Islet of Langerhans (tissue), 1 donor: ENCODE data around the gene SEC23IP.
"Not testable (repeated sequence)": the region's sequence is repeated elsewhere in the genome, so short reads cannot be mapped to it uniquely, and the experiment has no call there.

Experiments used
- FAIRE-seq: peaks from one replicate; lab custom pipeline; 2011; peaks lifted over from hg19 to GRCh38; lab: Jason Lieb, UNC

The SEC23IP gene

DNA sequence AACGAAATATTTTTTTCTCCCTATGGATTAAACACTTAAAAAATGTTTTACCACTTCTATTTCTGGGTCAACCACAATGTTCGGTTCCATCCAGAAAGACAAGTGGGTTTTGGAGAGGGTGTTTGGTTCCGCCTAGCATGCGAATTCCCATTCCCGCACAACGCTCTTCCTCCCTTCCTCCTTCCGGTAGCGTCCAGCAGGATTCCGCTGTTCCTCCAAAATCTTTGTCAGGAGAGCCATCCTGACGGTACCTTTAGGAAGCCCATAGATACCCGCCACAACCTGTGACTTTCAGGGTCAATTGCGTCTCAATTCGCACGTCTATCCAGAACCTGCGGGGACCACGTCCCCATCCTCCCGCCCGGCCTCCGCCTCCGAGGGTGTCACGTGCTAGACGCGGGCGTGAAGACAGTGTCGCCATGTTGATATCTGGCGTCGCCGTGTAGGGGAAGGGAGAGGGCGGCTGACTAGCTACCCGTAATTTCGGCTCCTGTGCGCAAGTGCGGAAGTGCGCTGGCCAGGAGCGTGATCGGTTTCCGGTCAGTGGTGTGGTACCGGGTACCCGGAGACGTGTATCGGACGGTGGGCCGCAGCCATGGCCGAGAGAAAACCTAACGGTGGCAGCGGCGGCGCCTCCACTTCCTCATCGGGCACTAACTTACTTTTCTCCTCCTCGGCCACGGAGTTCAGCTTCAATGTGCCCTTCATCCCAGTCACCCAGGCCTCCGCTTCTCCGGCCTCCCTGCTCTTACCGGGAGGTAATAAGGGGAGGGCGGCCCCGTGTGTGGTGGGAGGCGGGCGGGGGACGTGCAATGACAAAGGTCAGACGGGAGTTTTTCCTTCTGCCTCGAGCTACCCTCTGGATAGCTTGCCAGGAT is at the start of gene SEC23IP:
TSS of gene SEC23IP (plus strand) at position 543 of the 878 bp plus-strand sequence. CDS start at position 596, 53 bp downstream.
- no peak for FAIRE-seq

DNA sequence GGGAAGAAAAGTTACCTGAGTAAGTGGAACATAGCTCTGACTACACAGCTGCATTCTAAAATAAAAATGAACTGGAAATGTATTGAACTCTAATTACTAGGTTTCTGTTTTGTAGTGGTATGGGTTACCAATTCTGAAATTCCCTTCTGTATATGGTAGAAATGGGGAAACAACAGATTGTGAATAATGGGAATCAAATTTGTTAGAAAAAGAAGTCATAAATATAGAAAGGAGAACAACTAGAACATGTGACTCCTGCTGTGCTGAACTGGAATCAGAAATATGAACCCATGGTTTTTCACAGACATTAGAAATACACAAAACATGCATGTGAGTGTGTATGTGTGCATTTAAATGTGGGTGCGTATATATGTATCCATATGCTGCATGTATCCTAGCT is 46.9 kb upstream of the SEC23IP start:
- no peak for FAIRE-seq

DNA sequence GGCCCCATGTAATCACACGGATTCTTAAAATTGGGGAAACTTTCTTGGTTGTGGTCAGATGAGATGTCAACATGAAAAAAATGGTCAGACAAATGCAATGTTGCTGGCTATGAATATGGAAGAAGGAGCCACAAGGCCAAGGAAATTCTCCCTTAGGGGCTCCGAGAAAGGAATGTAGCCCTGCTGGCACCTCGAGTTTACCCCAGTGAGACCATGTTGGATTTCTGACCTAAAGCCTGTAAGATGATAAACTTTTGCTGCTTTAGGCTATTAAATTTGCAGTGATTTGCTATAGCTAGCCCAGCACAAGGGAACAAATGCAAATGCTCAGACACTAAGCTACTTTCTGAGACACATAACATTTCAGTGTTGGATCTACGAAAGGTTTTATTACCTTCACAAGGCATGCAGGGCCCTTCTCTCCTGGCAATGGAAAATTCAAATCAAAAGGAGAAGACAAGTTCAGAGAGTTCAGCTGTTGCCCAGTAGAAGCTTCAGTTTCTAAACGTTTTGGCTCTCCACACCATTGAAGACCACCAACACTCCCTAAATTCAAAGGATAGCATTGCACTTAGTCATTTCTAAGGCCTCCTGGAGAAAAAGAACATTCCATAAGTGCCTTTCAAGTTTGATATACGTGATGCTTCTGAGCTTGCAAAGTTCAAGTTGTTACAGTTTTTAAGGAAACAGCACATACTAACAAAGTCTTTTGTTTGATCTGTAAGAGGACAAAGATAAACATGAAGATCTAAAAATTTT is 43.3 kb upstream of the SEC23IP start:
- FAIRE-seq, result no peak

DNA sequence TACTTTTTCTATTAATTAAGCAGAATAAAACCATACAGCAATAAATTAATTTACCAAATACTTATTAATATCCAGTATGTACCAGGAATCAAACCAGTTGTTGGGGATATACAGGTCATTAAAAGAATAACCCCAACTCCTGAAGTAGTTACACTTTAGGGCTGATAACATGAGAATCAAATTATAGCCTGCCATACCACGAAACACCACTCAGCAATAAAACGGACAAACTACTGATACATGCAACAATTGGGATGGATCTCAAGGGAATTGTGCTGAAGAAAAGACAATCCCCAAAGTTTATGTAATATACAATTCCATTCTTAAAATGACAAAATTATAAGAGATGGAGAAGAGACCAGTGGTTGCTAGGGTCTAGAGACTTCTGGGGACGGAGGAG is 42.6 kb upstream of the SEC23IP start:
- FAIRE-seq, result no peak

DNA sequence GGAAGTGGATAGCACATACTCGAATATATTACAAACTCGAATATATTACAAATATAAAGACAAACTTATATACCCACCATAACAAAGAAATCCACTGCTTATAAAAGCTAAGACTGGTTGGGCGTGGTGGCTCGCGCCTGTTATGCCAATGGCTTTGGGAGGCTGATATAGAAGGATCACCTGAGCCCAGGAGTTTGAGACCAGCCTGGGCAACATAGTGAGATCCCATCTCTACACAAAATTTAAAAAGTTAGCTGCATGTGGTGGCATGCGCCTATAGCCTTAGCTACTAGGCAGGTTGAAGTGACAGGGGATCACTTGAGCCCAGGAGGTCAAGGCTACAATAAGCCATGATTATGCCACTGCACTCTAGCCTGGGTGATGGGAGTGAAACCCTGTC is 40.3 kb upstream of the SEC23IP start:
- no peak for FAIRE-seq

DNA sequence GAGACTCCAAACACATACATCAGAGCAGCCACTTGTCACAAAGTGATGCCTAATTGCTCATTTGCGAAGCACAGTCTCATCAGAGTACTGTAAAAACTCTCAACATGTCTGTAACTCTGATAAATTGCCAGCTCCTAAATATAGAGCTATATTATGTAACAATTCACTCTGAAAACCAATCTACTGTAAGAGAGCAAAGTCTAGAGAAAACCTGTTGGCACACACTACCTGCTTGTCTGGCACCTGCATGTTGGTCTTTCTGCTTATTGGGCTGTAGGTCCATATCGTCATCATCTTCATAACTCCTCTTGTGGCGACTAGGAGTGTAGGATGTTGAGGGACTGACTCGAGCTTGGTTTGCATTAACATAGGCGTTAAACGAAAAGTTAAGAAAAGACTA is 39.7 kb upstream of the SEC23IP start:
- peak; percentile 97 for FAIRE-seq

DNA sequence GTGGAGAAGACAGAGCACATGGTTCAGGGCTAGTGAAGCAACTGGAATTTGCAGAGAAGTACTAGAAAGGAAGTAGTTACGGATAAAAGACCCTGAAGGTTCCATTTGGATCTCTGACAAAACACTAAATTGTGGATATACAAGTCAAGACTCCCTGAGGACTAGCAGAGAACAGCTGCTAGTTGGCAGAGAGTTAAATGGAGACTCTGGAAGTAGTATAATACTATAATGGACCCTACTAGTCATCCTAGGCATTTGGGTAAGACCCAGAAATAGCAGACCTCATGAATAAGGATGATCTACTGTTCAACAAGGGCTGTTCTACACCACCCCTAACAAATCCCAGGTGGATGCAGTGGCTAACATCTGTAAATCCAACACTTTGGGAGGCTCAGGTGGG is 39.0 kb upstream of the SEC23IP start:
- no peak for FAIRE-seq

DNA sequence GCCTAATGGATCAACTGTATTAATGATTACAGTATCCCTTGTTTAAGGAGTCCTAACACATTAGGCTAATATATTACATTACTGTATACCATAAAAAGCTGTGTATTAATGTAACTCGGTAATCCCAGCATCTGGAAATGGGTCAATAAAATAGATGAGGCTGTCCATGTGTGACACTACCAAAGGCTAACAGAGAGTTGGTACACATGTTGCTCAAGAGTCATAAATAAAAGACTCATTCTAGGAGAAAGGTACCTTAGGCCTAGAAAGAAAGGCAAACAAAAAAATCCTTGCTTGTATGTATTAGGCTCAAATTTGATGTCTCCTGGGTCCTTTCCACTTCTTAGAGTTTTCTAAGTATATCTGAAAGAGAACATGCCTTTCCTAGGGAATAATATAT is 34.5 kb upstream of the SEC23IP start:
- peak; percentile 36 for FAIRE-seq

DNA sequence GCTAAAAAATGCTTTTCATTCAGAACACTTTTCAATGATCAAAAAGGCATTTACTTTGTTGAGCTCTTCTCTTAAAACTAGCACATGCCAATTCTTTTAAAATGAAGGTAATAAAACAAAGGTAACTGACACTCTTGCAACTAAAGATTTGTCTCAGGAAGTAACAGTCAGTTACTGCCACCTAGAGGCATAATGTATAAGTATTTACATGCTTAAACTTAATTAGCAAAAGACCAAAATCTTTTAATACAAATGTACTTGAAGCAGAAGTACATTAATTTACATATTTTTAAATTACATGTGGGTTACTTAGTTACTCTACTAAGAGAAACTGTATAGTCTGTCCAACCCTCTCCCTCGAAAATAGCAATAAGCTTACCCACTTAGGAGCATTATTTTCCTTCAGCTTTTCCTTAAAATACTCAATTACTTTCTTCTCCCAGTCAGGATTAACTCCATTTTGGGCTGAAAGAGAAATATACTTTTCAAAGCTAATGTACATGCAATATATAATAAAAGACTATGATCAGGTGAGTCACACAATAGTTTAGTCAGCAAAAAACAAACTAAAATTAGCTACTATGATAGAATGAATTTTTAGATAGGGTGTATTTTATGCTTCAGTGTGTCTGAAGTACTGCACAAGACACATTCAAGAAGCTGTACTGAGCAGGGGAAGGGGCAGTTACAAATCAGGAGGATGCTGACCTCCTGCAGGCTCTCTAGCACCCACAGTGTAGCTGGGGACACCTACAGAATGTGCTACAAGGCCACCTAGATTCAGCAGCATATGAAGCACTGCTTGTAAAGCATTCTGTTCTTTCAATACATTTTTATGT is 32.9 kb upstream of the SEC23IP start:
- FAIRE-seq, result peak; percentile 97

DNA sequence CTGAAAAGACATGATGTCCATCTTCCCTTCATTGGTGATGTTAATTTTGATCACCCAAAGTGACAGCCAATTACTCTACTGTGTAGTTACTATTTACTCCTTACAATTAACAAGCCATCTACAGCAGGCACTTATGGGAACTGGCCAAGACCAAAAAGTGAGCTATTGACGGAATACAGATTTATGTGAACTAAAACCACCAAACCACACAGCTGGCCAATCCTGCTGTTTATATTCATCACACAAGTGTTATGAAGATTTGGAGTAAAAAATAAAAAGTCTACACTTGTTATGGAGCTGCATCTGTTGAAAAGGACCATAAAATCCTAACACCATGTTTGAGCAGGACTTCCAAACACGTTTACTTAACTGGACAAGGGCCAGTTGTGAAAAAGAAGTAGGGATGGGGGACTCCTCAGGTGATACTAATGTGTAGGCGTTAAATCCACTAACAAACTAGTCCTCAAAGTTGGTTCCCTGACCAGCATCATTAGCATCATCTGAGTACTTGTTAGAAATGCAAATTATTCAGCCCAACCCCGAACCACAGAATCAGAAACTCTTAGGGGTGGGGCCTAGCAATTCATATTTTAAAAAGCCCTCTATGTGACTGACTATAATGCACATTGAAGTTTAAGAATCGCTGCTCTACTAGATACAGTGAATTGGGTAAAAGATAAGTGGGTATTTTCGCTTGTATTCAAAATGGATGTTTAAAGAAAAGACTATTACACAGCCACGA is 31.5 kb upstream of the SEC23IP start:
- FAIRE-seq, result no peak

DNA sequence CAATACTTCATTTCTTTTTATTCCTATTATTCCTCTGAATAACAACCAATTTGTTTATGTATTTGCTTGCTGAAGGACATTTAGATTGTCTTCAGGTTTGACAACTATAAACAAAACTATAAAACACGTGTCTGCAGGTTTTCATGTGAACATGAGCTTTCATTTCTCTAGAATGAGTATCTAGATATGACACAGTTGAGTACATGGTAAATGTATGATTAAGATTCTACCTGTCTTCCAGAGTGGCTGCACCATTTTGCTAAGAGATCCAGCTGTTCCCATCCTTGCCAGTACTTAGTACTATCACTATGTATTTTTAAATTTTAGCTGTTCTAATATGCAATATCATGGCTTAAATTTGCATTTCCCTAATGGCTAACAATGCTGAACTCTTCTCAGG is 30.0 kb upstream of the SEC23IP start:
- FAIRE-seq, result no peak

DNA sequence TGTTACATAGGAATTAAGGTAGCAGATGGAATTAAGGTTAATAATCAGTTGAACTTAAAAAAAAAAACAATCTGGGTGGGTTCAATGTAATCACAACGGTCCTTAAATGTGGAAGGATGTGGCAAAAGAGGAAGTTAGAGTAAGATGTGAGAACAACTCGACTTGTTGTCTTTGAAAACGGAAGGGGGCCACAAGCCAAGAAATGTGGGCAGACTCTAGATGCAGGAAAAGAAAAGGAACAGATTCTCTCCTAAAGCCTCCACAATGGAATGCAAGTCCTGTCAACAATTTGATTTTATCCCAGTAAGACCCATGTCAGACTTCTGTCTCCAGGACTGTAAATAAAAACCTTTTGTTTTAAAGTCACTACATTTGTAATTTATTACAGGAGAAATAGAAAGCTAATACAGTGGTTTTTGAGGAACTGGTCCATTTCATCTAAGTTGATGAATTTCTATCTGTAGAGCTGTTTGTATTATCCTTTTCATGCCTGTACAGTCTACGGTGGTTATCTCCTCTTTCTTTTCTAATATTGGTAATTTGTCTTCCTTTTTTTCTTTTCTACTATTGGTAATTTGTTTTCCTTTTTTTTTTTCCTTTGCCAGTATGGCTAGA is 28.5 kb upstream of the SEC23IP start:
- no peak for FAIRE-seq

DNA sequence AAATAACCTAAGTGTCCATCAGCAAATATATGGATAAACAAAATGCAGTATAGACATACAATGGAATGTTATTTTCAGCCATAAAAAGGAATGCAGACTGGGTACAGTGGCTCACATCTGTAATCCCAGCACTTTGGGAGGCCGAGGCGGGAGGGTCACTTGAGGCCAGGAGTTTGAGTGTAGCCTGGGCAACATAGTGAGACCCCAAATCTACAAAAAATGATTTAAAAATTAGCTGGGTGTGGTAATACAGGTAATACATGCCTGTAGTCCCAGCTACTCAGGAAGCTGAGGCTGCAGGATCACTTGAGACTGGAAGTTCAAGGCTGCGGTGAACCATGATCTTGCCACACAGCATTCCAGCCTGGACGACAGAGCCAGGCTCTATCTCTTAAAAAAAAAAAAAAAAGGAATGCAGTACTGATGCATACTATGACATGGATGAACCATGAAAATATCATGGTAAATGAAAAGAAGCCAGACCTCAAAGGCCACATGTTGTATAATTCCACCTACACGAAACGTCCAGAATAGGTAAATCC is 26.8 kb upstream of the SEC23IP start:
- FAIRE-seq, result no peak

DNA sequence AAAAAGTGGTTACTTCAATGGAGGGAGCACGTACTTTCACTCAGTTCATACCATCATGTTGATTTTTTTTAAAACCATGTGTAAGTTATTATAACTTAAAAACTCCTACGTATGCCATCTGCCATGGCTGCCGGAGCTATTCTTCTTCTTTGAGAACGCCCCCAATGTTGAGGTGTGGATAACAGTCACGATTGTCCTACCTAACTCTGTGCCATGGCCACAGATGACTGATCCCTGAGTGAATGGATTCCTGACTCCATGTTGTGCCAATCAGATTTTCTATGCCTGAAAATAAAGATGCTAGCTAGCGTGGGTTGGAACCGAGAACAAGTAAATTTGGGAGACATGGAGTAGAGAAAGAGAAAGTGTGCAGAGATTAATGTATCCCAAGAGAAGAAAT is 25.2 kb upstream of the SEC23IP start:
- no peak for FAIRE-seq

DNA sequence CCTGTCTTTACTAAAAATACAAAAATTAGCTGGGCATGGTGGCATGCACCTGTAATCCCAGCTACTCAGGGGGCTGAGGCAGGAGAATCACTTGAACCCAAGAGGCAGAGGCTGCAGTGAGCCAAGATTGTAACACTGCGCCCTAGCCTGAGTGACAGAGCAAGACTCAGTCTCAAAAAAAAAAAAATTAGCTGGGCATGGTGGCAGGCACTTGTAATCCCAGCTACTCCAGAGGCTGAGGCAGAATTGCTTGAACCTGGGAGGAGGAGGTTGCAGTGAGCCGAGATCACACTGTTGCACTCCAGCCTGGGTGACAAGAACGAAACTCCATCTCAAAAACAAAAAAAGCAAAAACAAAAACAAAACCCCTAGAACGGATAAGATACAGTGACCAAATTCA is 23.1 kb upstream of the SEC23IP start:
- FAIRE-seq, result not testable (repeated sequence)

DNA sequence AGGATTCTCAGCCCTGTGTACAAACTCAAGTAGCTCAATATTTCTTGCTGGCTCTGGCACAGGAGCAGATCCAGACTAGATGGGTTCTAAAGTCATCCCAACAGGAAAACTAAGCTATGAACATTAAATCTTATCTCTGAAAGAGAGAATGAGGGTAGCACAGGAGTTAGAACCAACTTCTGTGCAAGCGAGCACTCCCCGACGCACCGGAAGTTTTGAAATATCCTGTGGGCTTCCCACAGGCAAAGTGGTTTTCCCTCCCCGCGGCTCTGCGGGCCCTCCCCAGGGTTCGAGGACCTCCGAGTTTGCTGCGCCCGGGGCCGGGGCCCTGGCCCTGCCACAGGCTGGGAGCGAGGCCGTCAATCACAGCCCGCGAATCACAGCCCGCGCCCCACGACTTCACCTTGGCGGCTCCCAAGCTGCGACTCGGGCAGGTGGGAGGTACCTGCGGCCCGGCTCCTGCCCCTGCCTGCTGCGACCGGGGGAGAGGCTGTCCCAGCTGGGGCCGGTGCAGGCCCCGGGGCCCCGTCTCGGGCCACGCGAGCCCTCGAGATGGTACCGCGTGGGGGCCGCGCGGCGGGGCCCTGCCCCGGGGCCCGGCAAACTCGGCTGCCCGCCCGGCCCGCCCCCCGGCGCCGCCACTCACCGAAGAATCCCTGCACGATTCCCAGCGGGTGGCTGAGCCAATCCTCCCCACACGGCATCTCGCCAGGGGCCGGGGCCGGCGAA is 20.5 kb upstream of the SEC23IP start:
- no peak for FAIRE-seq

DNA sequence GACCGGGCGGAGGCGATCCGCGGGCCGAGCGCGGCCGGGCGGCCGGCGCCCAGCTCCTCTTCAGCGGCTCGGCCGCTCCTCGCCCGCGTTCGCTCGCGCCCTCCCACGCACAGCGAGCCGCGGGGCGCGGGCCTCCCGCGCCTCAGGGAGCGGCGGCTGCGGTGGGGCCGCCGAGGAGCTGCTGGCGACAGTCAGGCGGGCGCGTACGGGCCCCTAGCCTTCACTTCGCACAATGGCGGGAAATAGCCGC is 20.0 kb upstream of the SEC23IP start, which contains the start of gene MCMBP:
TSS of gene MCMBP (minus strand) at position 234 of the 250 bp plus-strand sequence. CDS start 259 bp downstream, outside the sequence.
- FAIRE-seq, result no peak

DNA sequence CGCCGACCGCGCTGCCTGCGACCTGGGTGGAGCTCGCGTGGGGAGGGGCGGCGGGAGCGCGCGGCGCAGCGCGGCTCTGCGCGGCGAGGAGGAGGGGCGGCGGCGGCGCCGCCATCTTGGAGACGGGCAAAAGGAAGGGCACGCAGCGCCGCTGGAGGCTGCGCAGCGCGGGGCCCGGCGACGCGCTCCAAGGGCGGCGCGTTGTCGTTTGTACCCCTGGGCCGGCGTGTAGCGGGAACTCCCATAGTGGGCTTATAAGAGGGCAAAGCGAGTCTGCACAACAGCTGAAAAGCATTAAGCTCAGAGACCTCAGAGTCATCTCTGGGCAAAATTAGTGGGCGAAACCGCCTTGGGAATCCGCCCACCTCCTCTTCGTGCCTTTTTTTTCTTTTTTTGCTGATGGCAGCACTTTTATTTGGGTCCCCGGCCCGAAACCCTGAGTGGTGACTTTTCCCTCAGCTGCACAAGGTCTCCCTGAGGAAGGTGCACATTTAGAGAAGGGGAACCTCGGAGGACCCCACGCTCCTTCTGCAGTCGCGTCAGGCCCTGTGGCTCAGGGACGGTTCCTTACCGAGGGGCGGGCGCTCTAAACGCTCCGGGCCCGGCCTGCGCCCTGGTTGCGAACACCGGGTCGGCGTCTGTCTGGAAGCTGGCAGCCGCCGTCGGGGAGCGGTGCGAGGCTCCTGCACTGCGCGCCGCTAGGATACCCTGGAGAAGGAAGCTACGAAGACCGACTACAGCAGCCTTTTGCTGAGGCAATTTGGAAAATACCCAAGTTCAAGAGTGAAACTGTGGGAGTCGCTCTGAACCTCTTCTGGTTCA is 19.5 kb upstream of the SEC23IP start:
- FAIRE-seq, result no peak

DNA sequence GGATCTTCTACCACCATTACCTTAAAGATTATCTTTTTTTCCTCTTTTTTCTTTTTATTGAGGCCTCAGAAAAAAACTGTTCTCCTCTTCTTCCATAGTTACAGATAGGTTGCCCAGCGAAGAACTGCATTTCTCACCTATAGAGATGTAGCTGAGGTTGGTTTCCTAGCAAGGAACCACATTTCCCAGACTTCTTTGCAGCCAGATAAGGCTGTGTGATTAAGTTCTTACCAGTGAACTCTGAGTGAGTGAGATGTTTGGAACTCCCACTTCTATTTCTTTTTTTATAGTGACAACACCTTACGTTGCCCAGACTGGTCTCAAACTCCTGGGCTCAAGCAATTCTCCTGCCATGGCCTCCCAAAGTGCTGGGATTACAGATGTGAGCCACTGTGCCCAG is 14.0 kb upstream of the SEC23IP start:
- no peak for FAIRE-seq
